OCI-LY7 (cell line): Measurements from ENCODE around the gene SP140L. TPM values are rescaled to one million over a fixed set of nuclear protein-coding genes. Genes with fewer than 3 reads are reported as not detected.

Experiments used
- BruUV-seq: library from RNA; stranded (reverse); fragments of 400-500 nt; replicated peaks from 2 replicates; lab custom pipeline; 2021; lab: Mats Ljungman, UMichigan
- CTCF ChIA-PET: fragments of 300-600 bp; sonication (Branson Sonifier 250); formaldehyde crosslinking; loops from one replicate; lab custom pipeline; 2022; ENCODE audit warnings: antibody characterized with exemption; ENCODE audit not compliant: unreplicated experiment; lab: Charles Lee
- POLR2A ChIA-PET: fragments of 300-600 bp; sonication (Branson Sonifier 250); formaldehyde crosslinking; loops from one replicate; lab custom pipeline; 2022; ENCODE audit warnings: antibody characterized with exemption; lab: Charles Lee
- DNase-seq: peaks from one replicate; pipeline ENCODE4 v3.0.0-alpha.2; 2015; ENCODE audit warnings: low spot score
- H2AFZ ChIP-seq: fragments of 200-600 bp; sonication (generic), shearing (Covaris generic); 2 replicates; pipeline ENCODE4 v1.6.1; 2014; ENCODE audit warnings: mild to moderate bottlenecking, antibody characterized with exemption, low read length, moderate library complexity
- H3K27ac ChIP-seq: fragments of 200-600 bp; sonication (generic); 2 replicates; pipeline ENCODE4 v1.5.1; 2014; ENCODE audit warnings: mixed run types, low read depth, mild to moderate bottlenecking, moderate library complexity, low read length, inconsistent platforms; ENCODE audit not compliant: poor library complexity, severe bottlenecking
- H3K36me3 ChIP-seq: fragments of 200-600 bp; sonication (generic); 2 replicates; pipeline ENCODE4 v1.6.1; 2014; ENCODE audit warnings: mild to moderate bottlenecking, antibody characterized with exemption, low read length, moderate library complexity, mixed read lengths; ENCODE audit not compliant: insufficient read depth
- H3K4me1 ChIP-seq: fragments of 200-600 bp; sonication (generic); 2 replicates; pipeline ENCODE4 v1.5.1; 2014; ENCODE audit warnings: mild to moderate bottlenecking, low read length; ENCODE audit not compliant: insufficient read depth, poor library complexity, severe bottlenecking
- H3K4me2 ChIP-seq: fragments of 200-600 bp; sonication (generic); 2 replicates; pipeline ENCODE4 v1.6.1; 2014; ENCODE audit warnings: mild to moderate bottlenecking, low read length
- H3K4me3 ChIP-seq: fragments of 200-600 bp; sonication (generic); 2 replicates; pipeline ENCODE4 v1.5.1; 2014; ENCODE audit warnings: mild to moderate bottlenecking, low read depth, low read length; ENCODE audit not compliant: poor library complexity, severe bottlenecking
- H3K79me2 ChIP-seq: fragments of 200-600 bp; sonication (generic); 2 replicates; pipeline ENCODE4 v1.6.1; 2016; ENCODE audit warnings: low read depth, mild to moderate bottlenecking, low read length, moderate library complexity, mixed read lengths; ENCODE audit not compliant: insufficient read depth
- H3K9me2 ChIP-seq: fragments of 200-600 bp; sonication (generic); 2 replicates; pipeline ENCODE4 v1.6.1; 2016; ENCODE audit warnings: mild to moderate bottlenecking, low read length, mixed read lengths; ENCODE audit not compliant: insufficient read depth
- H3K9me3 ChIP-seq: fragments of 200-600 bp; sonication (generic); 2 replicates; pipeline ENCODE4 v1.6.1; 2014; ENCODE audit warnings: mild to moderate bottlenecking, mixed run types, low read length, mixed read lengths
- H4K20me1 ChIP-seq: fragments of 200-600 bp; sonication (generic); 2 replicates; pipeline ENCODE4 v1.6.1; 2014; ENCODE audit warnings: mild to moderate bottlenecking, antibody characterized with exemption, low read length, moderate library complexity, mixed read lengths; ENCODE audit not compliant: insufficient read depth
- EZH2phosphoT487 ChIP-seq: fragments of 200-600 bp; sonication (generic); IDR thresholded peaks from 2 replicates; pipeline ENCODE4 v1.6.1; 2018; ENCODE audit warnings: low read depth, borderline replicate concordance, mild to moderate bottlenecking, mixed run types, antibody characterized with exemption, low read length, moderate library complexity, mixed read lengths
- intact Hi-C: fragments of 100-400 bp; cut with micrococcal nuclease; formaldehyde crosslinking; loops from one replicate; pipeline ENCODE4 v1.10.0; 2022; ENCODE audit not compliant: unreplicated experiment
- total RNA-seq, 2 experiments: library from RNA; depleted of rRNA in 1 of 2; stranded (reverse); fragments of >200 nt in 1 of 2; shearing (Covaris generic) in 1 of 2; gene quantifications; 2 replicates each; pipeline ENCODE4 v1.2.3, GENCODE V29; 2014 to 2022
- TF ChIP-seq, protein P1 (sequence below): fragments of 200-600 bp; sonication (generic); conservative IDR thresholded peaks from 2 replicates; pipeline ENCODE4 v1.5.1; 2014; ENCODE audit warnings: mild to moderate bottlenecking, antibody characterized with exemption, low read length, moderate library complexity, mixed read lengths

The SP140L gene
- total RNA-seq, 2 experiments from 2014 or later, result 10.4 to 19.3 TPM

DNA sequence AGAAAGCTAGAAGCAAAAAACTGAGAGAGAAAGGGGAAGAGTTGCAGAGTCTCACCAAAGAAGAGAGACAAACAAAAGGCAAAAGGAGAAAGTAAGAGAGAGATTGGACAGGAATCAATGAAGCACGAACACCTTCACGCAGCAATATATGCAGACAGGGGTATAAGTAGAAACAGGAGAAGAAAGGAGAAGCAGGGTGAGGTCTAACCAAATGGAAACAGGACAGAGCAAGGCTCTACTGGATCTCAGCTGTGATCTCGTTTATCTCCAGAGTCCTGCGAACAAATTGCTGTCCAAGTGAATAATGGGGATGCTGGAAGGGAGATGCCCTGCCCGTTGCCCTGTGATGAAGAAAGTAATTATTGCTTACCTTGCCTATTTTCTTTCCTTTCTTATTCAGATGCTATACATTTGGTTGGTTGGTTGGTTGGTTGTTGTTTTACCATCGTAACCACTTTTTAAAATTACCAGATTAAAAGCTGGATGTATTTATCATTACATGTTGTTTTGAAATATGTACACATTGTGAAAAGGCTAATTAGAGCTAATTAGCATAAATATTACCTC lies 123.0 kb downstream of the SP140L start:
- no peaks in the 10 kb centered on the region for H3K79me2 ChIP-seq
- ChIA-PET POLR2A (no interaction called here), CTCF (no interaction called here)
- H3K4me3 ChIP-seq, result no peak overlapping the region
- DNase-seq, result no peak
- H3K36me3 ChIP-seq, result peaks cover 87% of the 10 kb centered on the region
- TF ChIP-seq EZH2phosphoT487, result no peak
- TF ChIP-seq, protein P1, sequence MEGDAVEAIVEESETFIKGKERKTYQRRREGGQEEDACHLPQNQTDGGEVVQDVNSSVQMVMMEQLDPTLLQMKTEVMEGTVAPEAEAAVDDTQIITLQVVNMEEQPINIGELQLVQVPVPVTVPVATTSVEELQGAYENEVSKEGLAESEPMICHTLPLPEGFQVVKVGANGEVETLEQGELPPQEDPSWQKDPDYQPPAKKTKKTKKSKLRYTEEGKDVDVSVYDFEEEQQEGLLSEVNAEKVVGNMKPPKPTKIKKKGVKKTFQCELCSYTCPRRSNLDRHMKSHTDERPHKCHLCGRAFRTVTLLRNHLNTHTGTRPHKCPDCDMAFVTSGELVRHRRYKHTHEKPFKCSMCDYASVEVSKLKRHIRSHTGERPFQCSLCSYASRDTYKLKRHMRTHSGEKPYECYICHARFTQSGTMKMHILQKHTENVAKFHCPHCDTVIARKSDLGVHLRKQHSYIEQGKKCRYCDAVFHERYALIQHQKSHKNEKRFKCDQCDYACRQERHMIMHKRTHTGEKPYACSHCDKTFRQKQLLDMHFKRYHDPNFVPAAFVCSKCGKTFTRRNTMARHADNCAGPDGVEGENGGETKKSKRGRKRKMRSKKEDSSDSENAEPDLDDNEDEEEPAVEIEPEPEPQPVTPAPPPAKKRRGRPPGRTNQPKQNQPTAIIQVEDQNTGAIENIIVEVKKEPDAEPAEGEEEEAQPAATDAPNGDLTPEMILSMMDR, result no peak
- H3K9me2 ChIP-seq, result no peaks in the 10 kb centered on the region
- no peak overlapping the region for H3K4me2 ChIP-seq
- no peaks in the 10 kb centered on the region for H4K20me1 ChIP-seq
- no peak overlapping the region for H3K27ac ChIP-seq
- H3K9me3 ChIP-seq, result peaks cover 26% of the 10 kb centered on the region; the same call in 1 of the 2 replicates
- H3K4me1 ChIP-seq, result peaks cover 35% of the 10 kb centered on the region
- BruUV-seq, result TSS peak; percentile 5
- intact Hi-C loops, result loop anchor here (2.0 to 10.0 kb wide), 3 partner anchors 23 to 245 kb away; no protein-coding TSS in a partner anchor
- no peak overlapping the region for H2AFZ ChIP-seq

DNA sequence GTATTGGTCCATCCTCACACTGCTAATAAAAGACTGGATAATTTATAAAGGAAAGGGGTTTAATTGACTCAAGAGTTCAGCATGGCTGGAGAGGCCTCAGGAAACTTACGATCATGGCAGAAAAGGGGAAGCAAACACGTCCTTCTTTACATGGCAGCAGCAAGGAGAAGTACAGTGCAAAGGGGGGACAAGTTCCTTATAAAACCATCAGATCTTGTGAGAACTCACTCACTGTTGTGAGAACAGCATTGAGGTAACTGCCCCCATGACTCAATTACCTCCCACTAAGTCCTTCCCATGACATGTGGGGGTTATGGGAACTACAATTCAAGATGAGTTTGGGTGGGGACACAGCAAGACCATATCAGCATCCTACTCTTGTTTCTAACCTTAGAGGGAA lies 126.0 kb downstream of the SP140L start:
- Histone ChIP-seq H4K20me1 (no peaks in the 10 kb centered on the region), H2AFZ (no peak overlapping the region), H3K4me3 (no peak overlapping the region), H3K9me2 (no peaks in the 10 kb centered on the region), H3K4me2 (no peak overlapping the region), H3K27ac (no peak overlapping the region), H3K4me1 (peaks cover 32% of the 10 kb centered on the region), H3K9me3 (peaks cover 42% of the 10 kb centered on the region; the same call in 1 of the 2 replicates), H3K79me2 (no peaks in the 10 kb centered on the region), H3K36me3 (peaks cover 92% of the 10 kb centered on the region)
- BruUV-seq, result no TSS peak
- intact Hi-C loops, result no loop called here
- POLR2A ChIA-PET, result no interaction called here
- CTCF ChIA-PET, result no interaction called here
- TF ChIP-seq EZH2phosphoT487, result no peak
- TF ChIP-seq, protein P1, result no peak
- DNase-seq, result no peak

Other genes with a start within 250 kb of the SP140L start
- 15.7 and 15.8 TPM in 2 replicates for gene SP110, start 107.2 kb upstream of the SP140L start, total RNA-seq (2014; rRNA removed; shearing (Covaris generic))
- gene SP110, start 107.2 kb upstream of the SP140L start, total RNA-seq (2022), result 9.3 and 13.3 TPM in 2 replicates
- gene SP140, start 101.5 kb upstream of the SP140L start, total RNA-seq (2014; rRNA removed; shearing (Covaris generic)), result 4.3 and 4.8 TPM in 2 replicates
- 4.4 and 6.4 TPM in 2 replicates for gene SP140, start 101.5 kb upstream of the SP140L start, total RNA-seq (2022)
- 44.6 and 60.5 TPM in 2 replicates for gene SP100, start 89.0 kb downstream of the SP140L start, total RNA-seq (2014; rRNA removed; shearing (Covaris generic))
- 54.5 and 63.3 TPM in 2 replicates for gene SP100, start 89.0 kb downstream of the SP140L start, total RNA-seq (2022)